ENCODE results near the gene FXYD6. TPM values are rescaled to one million over a fixed set of nuclear protein-coding genes. Genes with fewer than 3 reads are reported as not detected.
A peak's percentile ranks its signal among the peaks of the same experiment; 100 is the strongest.

The FXYD6 gene
- total RNA-seq, 2 donors from 2014 or later: 16.8 to 23.9 TPM

- H3K27ac ChIP-seq: no peak overlapping the region
- no peak for DNase-seq
- WGBS, 2 donors: 52 to 72% methylated on average over 2 to 3 of the region's 3 CpGs
Measured at GRCh38 chr11:117883063-117883462, 6.6 kb upstream of the FXYD6 start.

GRCh38 chr11:117882311-117882905 is 6.0 kb upstream of the FXYD6 start:
- ATAC-seq: no peak

More at GRCh38 chr11:117883063-117883462, 6.6 kb upstream of the FXYD6 start:
- H3K9me3 ChIP-seq: no peaks in the 10 kb centered on the region
- TF ChIP-seq POLR2A (IDR thresholded peaks at IDR 0.05) (no peak), CTCF (IDR thresholded peaks at IDR 0.05) (no peak)
- H3K27me3 ChIP-seq: no peaks in the 10 kb centered on the region
- no peaks in the 10 kb centered on the region for H3K4me1 ChIP-seq
- H3K4me3 ChIP-seq: no peak overlapping the region
- ATAC-seq: no peak
- intact Hi-C loops (cut with DNase I): no loop called here
- no peaks in the 10 kb centered on the region for H3K36me3 ChIP-seq (replicated peaks in 1 of 2; ENCODE audit: insufficient read depth in 1 of 2, low read depth in 2 of 2)

GRCh38 chr11:117881217-117881616 is 4.8 kb upstream of the FXYD6 start:
- no peak for ATAC-seq
- WGBS, 2 donors: 85 to 86% methylated on average over 5 of the region's 5 CpGs
- DNase-seq: no peak
- no peaks in the 10 kb centered on the region for H3K27me3 ChIP-seq
- intact Hi-C loops (cut with DNase I): no loop called here
- TF ChIP-seq POLR2A (IDR thresholded peaks at IDR 0.05): no peak
- TF ChIP-seq CTCF (IDR thresholded peaks at IDR 0.05): no peak
- H3K4me1 ChIP-seq: peaks cover 9% of the 10 kb centered on the region
- H3K36me3 ChIP-seq (replicated peaks in 1 of 2; ENCODE audit: insufficient read depth in 1 of 2, low read depth in 2 of 2): no peaks in the 10 kb centered on the region
- no peak overlapping the region for H3K4me3 ChIP-seq
- no peaks in the 10 kb centered on the region for H3K9me3 ChIP-seq
- H3K27ac ChIP-seq: no peak overlapping the region

More at GRCh38 chr11:117882311-117882905, 6.0 kb upstream of the FXYD6 start:
- TF ChIP-seq CTCF (IDR thresholded peaks at IDR 0.05): no peak
- H3K27ac ChIP-seq: no peak overlapping the region
- WGBS, 2 donors: 24 to 35% methylated on average over 9 to 11 of the region's 11 CpGs
- no peak overlapping the region for H3K4me3 ChIP-seq
- peak in 1 of 4 donors; percentile 28 for DNase-seq
- H3K9me3 ChIP-seq: no peaks in the 10 kb centered on the region
- H3K4me1 ChIP-seq: no peaks in the 10 kb centered on the region
- H3K36me3 ChIP-seq (replicated peaks in 1 of 2; ENCODE audit: insufficient read depth in 1 of 2, low read depth in 2 of 2): no peaks in the 10 kb centered on the region
- no peaks in the 10 kb centered on the region for H3K27me3 ChIP-seq
- intact Hi-C loops (cut with DNase I): no loop called here

GRCh38 chr11:117879516-117880480 is 3.3 kb upstream of the FXYD6 start:
- DNase-seq: no peak
- no peak for ATAC-seq
- Histone ChIP-seq H3K36me3 (replicated peaks in 1 of 2; ENCODE audit: insufficient read depth in 1 of 2, low read depth in 2 of 2) (no peaks in the 10 kb centered on the region), H3K4me1 (peaks cover 17% of the 10 kb centered on the region), H3K9me3 (no peaks in the 10 kb centered on the region), H3K27me3 (peaks cover 0 to 7% of the 10 kb centered on the region in 2 donors), H3K4me3 (no peak overlapping the region), H3K27ac (no peak overlapping the region)
- intact Hi-C loops (cut with DNase I): no loop called here
- 60 to 64% methylated on average over 9 to 11 of the region's 11 CpGs for WGBS, 2 donors
- no peak for TF ChIP-seq POLR2A (IDR thresholded peaks at IDR 0.05)
- no peak for TF ChIP-seq CTCF (IDR thresholded peaks at IDR 0.05)
